IgD-negative memory B cell (primary cell): ENCODE data around the gene TBX6. TPM values are rescaled to one million over a fixed set of nuclear protein-coding genes. Genes with fewer than 3 reads are reported as not detected.
A peak's percentile ranks its signal among the peaks of the same experiment; 100 is the strongest.
"Not testable (repeated sequence)": the region's sequence is repeated elsewhere in the genome, so short reads cannot be mapped to it uniquely, and the experiment has no call there.

ENCODE experiments used
- H3K27ac Mint-ChIP-seq, 3 donors: one replicate each; pipeline ENCODE4 v1.8.0; 2020 to 2022; ENCODE audit warnings: mild to moderate bottlenecking in 3 of 3, mixed read lengths in 3 of 3, moderate library complexity in 1 of 3
- H3K27me3 Mint-ChIP-seq: one replicate; pipeline ENCODE4 v1.8.0; 2021; ENCODE audit warnings: mixed read lengths
- H3K36me3 Mint-ChIP-seq: one replicate; pipeline ENCODE4 v1.8.0; 2020; ENCODE audit warnings: mild to moderate bottlenecking, mixed read lengths
- H3K4me1 Mint-ChIP-seq, 3 donors: one replicate each; pipeline ENCODE4 v1.8.0; 2020 to 2022; ENCODE audit warnings: mixed read lengths in 3 of 3, mild to moderate bottlenecking in 1 of 3
- H3K4me3 Mint-ChIP-seq, 4 donors: one replicate each; pipeline ENCODE4 v1.8.0; 2020 to 2022; ENCODE audit warnings: mild to moderate bottlenecking in 4 of 4, mixed read lengths in 4 of 4, moderate library complexity in 3 of 4
- H3K9me3 Mint-ChIP-seq, 3 donors: one replicate each; pipeline ENCODE4 v1.8.0; 2020 to 2021; ENCODE audit warnings: mixed read lengths in 3 of 3, mild to moderate bottlenecking in 1 of 3
- polyA plus RNA-seq: library from polyadenylated mRNA; unstranded; fragments of 300-500 nt; fragmentation: Illumina TruSeq; gene quantifications from one replicate; pipeline ENCODE4 v1.2.3, GENCODE V29; 2021

Gene TBX6
- polyA plus RNA-seq, 1 donor from 2014 or later, result not detected

- peaks cover 7 to 15% (median 11%) of the 10 kb centered on the region in 3 donors for H3K4me1 Mint-ChIP-seq
- H3K27ac Mint-ChIP-seq, result peak overlapping the region in 2 of 3 donors; percentile 33 to 63
- H3K36me3 Mint-ChIP-seq, result no peaks in the 10 kb centered on the region
- H3K27me3 Mint-ChIP-seq, result no peaks in the 10 kb centered on the region
- H3K4me3 Mint-ChIP-seq, result peak overlapping the region in 2 of 4 donors; percentile 38 to 78
- H3K9me3 Mint-ChIP-seq, result no peaks in the 10 kb centered on the region
Observed at GRCh38 chr16:30119428-30119827, 27.7 kb upstream of the TBX6 start.

GRCh38 chr16:30117768-30118167, 26.0 kb upstream of the TBX6 start:
- Mint-ChIP-seq H3K36me3 (peaks cover 1% of the 10 kb centered on the region), H3K27me3 (no peaks in the 10 kb centered on the region), H3K9me3 (no peaks in the 10 kb centered on the region), H3K4me1 (peaks cover 7 to 11% (median 10%) of the 10 kb centered on the region in 3 donors), H3K4me3 (no peak overlapping the region), H3K27ac (no peak overlapping the region)

GRCh38 chr16:30116291-30117207, 24.8 kb upstream of the TBX6 start:
- Mint-ChIP-seq H3K27ac (no peak overlapping the region), H3K4me3 (no peak overlapping the region), H3K4me1 (peaks cover 6 to 7% (median 7%) of the 10 kb centered on the region in 3 donors), H3K27me3 (no peaks in the 10 kb centered on the region), H3K36me3 (peaks cover 1% of the 10 kb centered on the region), H3K9me3 (no peaks in the 10 kb centered on the region)

GRCh38 chr16:30115238-30115637, 23.5 kb upstream of the TBX6 start:
- H3K27ac Mint-ChIP-seq, result peak overlapping the region in 1 of 3 donors; percentile 23
- no peak overlapping the region for H3K4me3 Mint-ChIP-seq
- peaks cover 5% of the 10 kb centered on the region for H3K36me3 Mint-ChIP-seq
- no peaks in the 10 kb centered on the region for H3K27me3 Mint-ChIP-seq
- peaks cover 4 to 7% (median 6%) of the 10 kb centered on the region in 3 donors for H3K4me1 Mint-ChIP-seq
- H3K9me3 Mint-ChIP-seq, result no peaks in the 10 kb centered on the region

- not testable (repeated sequence) for H3K27me3 Mint-ChIP-seq, H3K4me3 Mint-ChIP-seq, H3K36me3 Mint-ChIP-seq, H3K9me3 Mint-ChIP-seq, H3K4me1 Mint-ChIP-seq
- H3K27ac Mint-ChIP-seq, result peak overlapping the region in 1 of 3 donors; percentile 23
Observed at GRCh38 chr16:30114833-30115232, 23.1 kb upstream of the TBX6 start.

DNA sequence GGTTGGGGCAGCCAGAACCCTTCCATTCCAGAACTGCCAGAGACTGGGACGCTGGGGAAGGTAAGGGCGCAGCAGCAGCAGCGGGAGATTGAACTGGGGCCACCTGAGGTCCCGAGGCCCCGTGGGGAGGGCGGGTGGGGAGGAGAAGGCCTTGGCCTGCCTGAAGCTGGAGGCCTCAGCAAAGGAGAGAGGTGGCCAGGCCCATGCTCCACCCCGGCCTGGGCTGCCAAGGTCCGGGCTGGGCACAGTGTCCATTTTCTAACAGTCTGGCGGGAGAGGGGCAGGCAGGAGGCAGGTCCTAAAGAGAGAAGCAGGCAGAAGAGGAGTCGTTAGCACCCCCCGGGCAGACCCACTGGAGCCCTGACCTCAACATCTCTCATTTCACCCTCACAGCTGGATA, 22.7 kb upstream of the TBX6 start:
- Mint-ChIP-seq H3K27me3 (no peaks in the 10 kb centered on the region), H3K27ac (peak overlapping the region in 1 of 3 donors; percentile 59), H3K4me3 (peak overlapping the region in 2 of 4 donors; percentile 28 to 63), H3K36me3 (peaks cover 5% of the 10 kb centered on the region), H3K9me3 (no peaks in the 10 kb centered on the region), H3K4me1 (peaks cover 3 to 7% (median 4%) of the 10 kb centered on the region in 3 donors)

- peak overlapping the region in 1 of 4 donors; percentile 28 for H3K4me3 Mint-ChIP-seq
- peaks cover 3 to 7% (median 4%) of the 10 kb centered on the region in 3 donors for H3K4me1 Mint-ChIP-seq
- no peaks in the 10 kb centered on the region for H3K9me3 Mint-ChIP-seq
- no peaks in the 10 kb centered on the region for H3K27me3 Mint-ChIP-seq
- peaks cover 7% of the 10 kb centered on the region for H3K36me3 Mint-ChIP-seq
- peak overlapping the region in 1 of 3 donors; percentile 59 for H3K27ac Mint-ChIP-seq
Observed at GRCh38 chr16:30113711-30114333, 22.1 kb upstream of the TBX6 start.

DNA sequence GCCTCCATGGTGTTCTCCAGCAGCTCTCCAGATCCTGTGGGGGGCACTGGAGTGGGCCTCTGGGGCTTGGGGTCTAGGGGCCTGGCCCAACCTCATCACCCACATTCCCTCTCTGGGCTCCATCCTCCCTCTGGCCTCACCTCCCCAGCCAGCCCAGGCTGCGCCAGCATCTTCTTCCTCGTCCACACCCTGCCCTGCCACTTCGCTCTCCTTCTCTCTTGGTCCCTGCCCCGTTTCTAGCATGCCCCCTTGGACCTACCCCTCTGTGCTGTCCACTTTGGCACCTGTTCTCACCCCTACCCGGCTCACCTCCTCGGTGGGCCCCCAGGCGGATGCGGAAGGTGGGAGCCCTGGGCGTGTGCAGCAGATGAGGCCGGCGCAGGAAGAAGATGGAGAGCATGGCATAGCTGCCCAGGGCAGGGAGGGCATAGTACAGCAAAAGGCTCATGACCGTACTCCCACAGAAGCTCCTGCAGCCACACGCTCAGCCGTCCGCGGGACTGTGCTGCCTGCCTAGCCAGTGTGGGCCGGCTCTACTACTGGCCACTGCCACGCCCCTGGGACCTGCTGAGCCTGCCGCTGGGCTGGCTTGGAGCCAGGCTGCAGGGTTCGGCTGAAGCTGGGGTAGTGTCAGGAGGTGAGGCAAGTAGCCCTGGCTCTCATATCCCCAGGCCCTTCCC, 21.4 kb upstream of the TBX6 start, which contains the start of gene GDPD3:
Gene GDPD3, minus strand, starts transcription at position 507 of the 680 bp plus-strand sequence. Its CDS starts 59 bp downstream, at position 448.
- Mint-ChIP-seq H3K4me1 (peaks cover 3 to 7% (median 4%) of the 10 kb centered on the region in 3 donors), H3K27me3 (no peaks in the 10 kb centered on the region), H3K9me3 (no peaks in the 10 kb centered on the region), H3K27ac (peak within 1 kb of the TSS; percentile 51 to 83 (median 59)), H3K4me3 (peak within 1 kb of the TSS in 1 of 4 donors; percentile 28), H3K36me3 (peaks cover 7% of the 10 kb centered on the region)

DNA sequence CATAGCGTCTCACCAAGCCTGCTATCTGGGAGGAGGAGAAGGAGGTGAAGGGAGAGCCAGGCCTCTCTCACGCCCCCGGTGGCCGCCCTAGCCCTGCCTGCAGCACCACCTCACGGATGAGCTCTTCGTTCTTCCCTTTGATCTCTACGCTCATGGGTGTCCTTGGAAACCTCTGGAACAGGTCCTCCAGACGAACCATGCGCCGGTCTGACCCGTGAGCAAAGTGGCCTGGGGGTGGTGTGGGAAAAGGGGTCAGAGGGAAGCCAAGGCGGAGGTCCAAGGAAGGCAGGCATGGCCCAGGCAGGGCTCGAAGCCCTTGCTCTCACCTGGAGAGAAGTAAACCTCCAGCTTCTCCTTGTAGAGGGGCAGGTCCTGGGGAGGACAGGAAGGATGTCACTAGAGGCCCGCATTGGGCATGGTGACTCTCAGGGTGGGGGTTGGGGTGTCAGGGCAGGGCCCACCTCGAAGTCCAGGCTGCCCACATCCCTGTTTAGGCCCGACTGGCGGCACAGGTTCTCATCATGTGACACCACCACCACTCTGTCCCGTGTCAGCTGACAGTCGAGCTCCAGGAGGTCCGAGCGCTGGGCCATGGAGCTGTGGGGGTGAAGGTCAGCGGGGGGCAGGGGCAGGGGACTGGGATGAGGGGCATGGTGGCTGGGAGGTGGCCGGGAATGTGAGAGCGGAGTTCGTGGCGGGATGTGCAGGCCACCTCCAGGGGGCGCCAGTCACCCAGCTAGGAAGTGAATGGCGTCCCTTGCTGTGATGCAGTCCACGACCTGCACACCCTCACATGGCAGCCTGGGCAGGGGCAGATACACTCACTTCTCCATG, 20.7 kb upstream of the TBX6 start:
- H3K4me1 Mint-ChIP-seq, result peaks cover 3 to 7% (median 4%) of the 10 kb centered on the region in 3 donors
- no peak overlapping the region for H3K4me3 Mint-ChIP-seq
- H3K9me3 Mint-ChIP-seq, result no peaks in the 10 kb centered on the region
- peaks cover 7% of the 10 kb centered on the region for H3K36me3 Mint-ChIP-seq
- no peaks in the 10 kb centered on the region for H3K27me3 Mint-ChIP-seq
- peak overlapping the region in 1 of 3 donors; percentile 51 for H3K27ac Mint-ChIP-seq

GRCh38 chr16:30110661-30111060, 18.9 kb upstream of the TBX6 start:
- Mint-ChIP-seq H3K27me3 (no peaks in the 10 kb centered on the region), H3K9me3 (no peaks in the 10 kb centered on the region), H3K27ac (peak overlapping the region in 1 of 3 donors; percentile 16), H3K36me3 (peaks cover 8% of the 10 kb centered on the region), H3K4me3 (no peak overlapping the region), H3K4me1 (peaks cover 3 to 7% (median 4%) of the 10 kb centered on the region in 3 donors)

GRCh38 chr16:30108059-30108850, 16.5 kb upstream of the TBX6 start:
- no peaks in the 10 kb centered on the region for H3K4me1 Mint-ChIP-seq
- H3K4me3 Mint-ChIP-seq, result no peak overlapping the region
- H3K27ac Mint-ChIP-seq, result no peak overlapping the region
- no peaks in the 10 kb centered on the region for H3K9me3 Mint-ChIP-seq
- H3K36me3 Mint-ChIP-seq, result peaks cover 9% of the 10 kb centered on the region
- H3K27me3 Mint-ChIP-seq, result no peaks in the 10 kb centered on the region

- no peaks in the 10 kb centered on the region for H3K4me1 Mint-ChIP-seq
- H3K4me3 Mint-ChIP-seq, result no peak overlapping the region
- no peaks in the 10 kb centered on the region for H3K27me3 Mint-ChIP-seq
- peaks cover 0 to 2% (median 0%) of the 10 kb centered on the region in 3 donors for H3K9me3 Mint-ChIP-seq
- peaks cover 5% of the 10 kb centered on the region for H3K36me3 Mint-ChIP-seq
- H3K27ac Mint-ChIP-seq, result no peak overlapping the region
Observed at GRCh38 chr16:30104492-30104891, 12.8 kb upstream of the TBX6 start.

DNA sequence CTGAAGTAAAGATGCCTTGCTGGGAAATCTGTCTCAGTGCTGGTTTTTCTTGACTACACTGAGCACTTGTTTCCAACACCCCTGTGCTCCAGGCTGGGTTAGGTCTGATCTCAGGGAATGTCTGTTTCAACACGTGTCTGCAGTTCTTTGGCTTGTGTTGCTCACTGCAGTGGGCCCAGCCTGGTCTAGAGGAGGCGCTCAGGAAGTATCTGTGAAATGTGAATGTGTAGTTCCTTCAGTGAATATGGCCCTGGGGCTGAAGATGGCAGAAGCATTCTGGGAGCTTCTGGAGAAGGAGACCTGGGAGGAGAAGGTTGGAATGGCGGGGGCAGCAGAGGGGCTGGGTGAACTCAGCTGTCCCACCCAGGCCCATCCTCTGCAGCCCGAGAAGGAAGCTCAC, 12.4 kb upstream of the TBX6 start:
- no peak overlapping the region for H3K4me3 Mint-ChIP-seq
- H3K27me3 Mint-ChIP-seq, result no peaks in the 10 kb centered on the region
- no peaks in the 10 kb centered on the region for H3K4me1 Mint-ChIP-seq
- peaks cover 0 to 2% (median 0%) of the 10 kb centered on the region in 3 donors for H3K9me3 Mint-ChIP-seq
- H3K36me3 Mint-ChIP-seq, result peaks cover 5% of the 10 kb centered on the region
- no peak overlapping the region for H3K27ac Mint-ChIP-seq
